GM21367 (cell line): ENCODE data around the gene TRMT10C.
"Not testable (repeated sequence)": the region's sequence is repeated elsewhere in the genome, so short reads cannot be mapped to it uniquely, and the experiment has no call there.

Source experiments
- ATAC-seq: cut with Tn5 transposase; IDR thresholded peaks from one replicate; pipeline ENCODE4 v1.9.1; 2021; ENCODE audit not compliant: unreplicated experiment

The TRMT10C gene

DNA sequence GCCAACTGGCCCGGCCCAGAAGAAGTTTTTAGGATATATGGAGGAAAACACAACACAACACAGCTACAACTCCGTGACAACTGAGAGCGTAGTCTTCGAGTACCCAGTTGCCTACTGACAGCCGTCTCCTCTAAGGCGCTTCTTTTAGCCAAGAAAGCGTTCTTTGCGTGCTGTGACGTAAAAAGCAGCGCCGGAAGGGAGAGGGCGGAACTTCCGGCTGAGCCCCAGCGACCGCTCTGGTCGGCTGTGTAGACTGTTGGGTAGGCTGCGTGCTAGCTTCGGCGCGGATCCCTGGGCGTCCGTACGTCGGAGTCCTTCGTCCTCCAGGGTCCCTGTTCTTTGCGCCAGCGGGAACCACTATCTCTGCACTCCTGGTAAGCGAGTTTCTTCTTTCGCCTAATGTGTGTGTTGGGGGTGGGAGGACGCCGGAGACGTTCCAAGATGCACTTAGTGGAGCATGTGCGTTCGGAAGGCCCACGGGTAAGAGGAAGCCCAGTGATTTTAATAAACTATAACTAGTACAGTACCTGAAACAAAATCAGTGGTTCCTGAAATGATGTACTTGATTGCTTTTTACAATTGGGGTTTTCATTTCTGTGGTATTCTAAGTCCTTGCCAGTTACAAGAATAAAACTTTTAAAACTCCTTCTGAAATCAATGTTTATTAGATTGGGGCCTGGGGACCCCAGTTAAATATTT, at the start of gene TRMT10C:
Gene TRMT10C (plus strand): TSS at position 239 of the 699 bp plus-strand sequence. CDS start 2,914 bp downstream, outside the sequence.
- ATAC-seq, result peak; percentile 100

DNA sequence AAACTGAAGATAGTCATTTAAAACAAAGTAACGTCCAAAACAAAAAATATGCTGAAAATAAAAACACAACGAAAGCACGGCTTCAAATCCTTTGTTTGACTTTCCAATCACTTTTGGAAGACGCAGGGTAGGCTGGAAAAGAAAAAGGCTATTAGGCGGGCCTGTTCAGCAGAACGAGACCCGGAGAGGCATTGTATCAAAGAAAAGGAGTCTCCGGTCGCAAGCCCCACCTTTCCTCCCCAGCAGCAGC, 49.3 kb upstream of the TRMT10C start:
- peak; percentile 33 for ATAC-seq

DNA sequence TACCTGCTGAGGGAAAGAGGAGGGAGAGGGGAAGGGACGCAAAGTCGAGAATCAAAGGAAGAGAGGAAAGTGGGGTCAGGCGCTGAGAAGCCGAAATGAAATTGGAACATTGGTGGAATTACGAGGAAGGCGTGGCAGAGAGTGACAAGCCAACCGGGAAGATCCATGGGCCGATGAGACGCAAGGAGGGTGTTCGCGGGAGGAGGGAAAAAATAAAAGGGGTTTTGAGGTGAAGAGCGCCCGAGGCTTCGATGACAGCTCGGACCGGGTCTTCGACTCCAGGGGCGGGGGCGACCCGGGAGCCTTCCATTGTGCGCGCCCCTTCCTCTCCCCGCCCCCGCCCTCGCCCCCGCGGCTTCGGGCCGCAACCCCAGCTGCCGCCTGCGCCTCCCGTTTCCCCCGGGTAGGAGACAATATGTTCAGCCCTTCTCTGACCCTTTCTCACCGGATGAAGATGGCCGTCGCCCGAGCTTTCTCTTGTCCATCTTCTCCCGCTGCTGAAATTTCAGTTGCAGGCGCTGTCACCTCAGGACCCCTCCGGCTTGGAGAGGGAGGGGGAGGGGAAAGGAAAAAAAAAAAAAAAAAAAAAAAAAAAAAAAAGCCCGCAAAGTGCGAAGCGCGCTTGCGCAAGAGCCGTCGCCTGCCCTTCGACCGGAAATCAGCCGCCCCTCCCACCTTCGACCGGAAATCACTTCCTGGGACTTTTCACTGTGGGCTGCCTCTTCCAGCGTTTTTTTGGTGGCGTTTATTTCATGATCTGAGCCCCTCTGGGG, 48.8 kb upstream of the TRMT10C start, which contains the start of gene SENP7:
Gene SENP7 (minus strand): TSS at position 567 of the 773 bp plus-strand sequence. CDS start 82 bp downstream, at position 485.
- peak; percentile 46 for ATAC-seq

GRCh38 chr3:101513419-101513986, 48.2 kb upstream of the TRMT10C start:
- peak; percentile 31 for ATAC-seq

- peak; percentile 97 for ATAC-seq
Measured at GRCh38 chr3:101518421-101518871, 43.2 kb upstream of the TRMT10C start.

- no peak for ATAC-seq
Measured at GRCh38 chr3:101519685-101520365, 41.8 kb upstream of the TRMT10C start.

DNA sequence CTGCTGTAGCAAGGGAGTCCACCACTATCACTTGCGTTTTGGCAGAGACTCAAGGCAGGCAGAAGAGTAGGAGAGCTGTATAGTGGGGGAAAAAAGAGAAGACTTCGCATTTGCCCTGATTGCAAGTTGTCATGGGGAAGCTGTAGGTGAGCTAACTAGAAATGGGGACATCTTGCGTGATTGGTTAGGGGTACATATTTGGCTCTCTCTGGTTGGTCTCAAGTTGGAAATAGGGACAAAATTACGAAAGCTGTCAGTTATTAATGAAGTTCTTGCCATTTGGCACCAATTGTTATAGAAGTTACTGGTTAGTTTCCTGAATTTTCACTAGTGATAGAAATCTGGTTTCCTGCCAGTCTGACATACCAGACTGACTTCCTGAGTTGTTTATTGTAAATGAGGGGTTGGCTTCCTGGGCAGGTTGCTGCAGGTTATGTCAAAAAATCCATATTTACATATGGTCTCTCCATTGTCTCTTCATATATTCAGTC, 40.4 kb upstream of the TRMT10C start:
- no peak for ATAC-seq

DNA sequence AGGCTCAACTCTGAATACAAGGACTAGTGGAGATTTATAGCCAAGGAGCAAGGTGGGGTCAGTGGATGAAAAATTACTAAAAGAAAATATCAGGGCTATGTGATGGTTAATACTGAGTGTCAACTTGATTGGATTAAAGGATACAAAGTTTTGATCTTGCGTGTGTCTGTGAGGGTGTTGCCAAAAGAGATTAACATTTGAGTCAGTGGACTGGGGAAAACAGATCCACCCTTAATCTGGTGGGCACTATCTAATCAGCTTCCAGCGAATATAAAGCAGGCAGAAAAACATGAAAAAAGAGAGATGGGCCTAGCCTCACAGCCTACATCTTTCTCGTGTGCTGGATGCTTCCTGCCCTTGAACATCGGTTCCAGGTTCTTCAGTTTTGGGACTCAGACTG, 34.2 kb upstream of the TRMT10C start:
- ATAC-seq, result no peak

- no peak for ATAC-seq
Measured at GRCh38 chr3:101527906-101528305, 33.8 kb upstream of the TRMT10C start.

DNA sequence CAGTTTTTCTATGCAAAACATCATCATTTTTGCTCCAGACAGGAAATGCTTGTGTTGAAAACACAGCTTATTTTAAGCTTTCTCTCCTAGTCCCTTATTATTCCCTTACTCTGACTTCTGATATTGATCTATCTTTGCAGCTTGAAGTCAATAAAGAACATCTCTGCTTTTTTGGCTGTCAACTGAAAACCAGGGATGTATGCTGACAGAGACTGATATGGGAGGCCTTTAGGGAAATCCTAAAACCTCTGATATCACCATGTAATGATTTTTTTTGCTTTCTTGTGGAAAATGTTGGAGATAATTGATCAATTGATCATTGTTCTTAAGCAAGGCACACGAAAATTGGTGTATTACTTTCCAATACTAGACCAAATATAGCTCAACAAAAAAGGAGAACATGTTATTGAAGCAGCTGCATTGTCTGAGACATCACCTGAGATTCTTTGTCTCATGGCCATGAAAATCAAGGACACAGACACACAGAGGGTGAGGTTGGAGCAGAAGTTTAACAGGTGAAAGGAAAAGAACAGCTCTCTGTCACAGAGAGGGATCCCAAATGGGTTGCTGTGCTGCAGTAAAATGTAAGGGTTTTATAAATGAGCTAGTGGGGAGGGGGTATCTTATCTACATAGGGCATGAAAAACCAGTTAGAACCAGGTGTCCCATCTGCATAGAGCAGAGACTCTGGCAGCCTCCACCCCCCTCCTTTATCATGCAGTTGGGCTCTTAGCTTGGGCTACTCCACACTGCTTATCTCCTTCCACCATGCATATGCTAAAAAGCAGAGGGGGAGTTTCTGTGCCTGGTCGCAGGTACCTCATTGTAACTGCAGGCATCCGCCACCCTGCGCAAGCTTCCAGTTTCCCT, 31.6 kb upstream of the TRMT10C start:
- ATAC-seq, result no peak

DNA sequence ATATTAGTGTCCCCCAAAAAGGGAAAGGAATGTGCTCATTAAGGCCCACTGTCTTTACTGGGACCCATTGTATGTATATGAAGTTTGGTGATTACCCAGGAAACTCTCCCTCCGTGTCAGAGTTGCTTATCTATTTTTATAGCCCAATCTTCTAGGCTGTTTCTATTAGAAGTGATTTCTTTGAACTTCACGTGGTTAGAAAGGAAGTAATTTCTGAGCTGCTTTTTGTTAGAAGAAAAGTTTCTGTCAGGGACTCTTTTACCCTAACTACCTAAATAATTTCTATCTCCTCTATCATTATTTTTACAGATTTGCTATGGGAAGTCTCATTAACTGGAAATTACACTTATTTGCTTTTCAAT, 31.0 kb upstream of the TRMT10C start:
- no peak for ATAC-seq

DNA sequence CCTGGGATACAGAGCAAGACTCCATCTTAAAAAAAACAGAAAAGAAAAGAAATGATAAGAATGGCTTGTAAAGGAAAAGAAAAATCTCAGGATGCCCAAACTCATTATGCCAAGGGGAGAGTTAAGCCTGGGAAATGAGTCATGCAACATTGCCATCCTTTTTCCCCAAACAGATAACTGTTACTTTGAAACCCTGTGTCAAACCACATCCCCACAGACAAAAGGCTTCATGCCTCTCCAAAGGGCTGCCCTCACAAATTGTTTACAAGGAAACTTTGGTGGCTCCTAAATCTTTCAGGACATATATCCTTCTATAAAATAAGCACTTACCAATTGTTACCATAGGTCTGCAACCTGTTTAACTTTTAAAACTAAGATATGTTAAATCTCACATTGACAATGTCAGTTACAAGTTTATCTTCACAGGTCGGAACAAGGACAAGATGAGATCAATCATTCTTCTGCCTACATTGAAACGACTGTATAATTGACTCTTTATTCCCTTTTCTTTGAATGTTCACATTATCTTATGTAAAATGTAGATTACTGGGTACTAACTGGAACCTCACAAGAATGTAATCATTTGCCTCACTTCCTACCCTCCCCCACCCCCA, 30.1 kb upstream of the TRMT10C start:
- no peak for ATAC-seq

- ATAC-seq, result no peak
Measured at GRCh38 chr3:101532783-101533602, 28.7 kb upstream of the TRMT10C start.

GRCh38 chr3:101533603-101533968, 28.1 kb upstream of the TRMT10C start:
- ATAC-seq, result no peak

GRCh38 chr3:101535221-101535620, 26.4 kb upstream of the TRMT10C start:
- no peak for ATAC-seq

- no peak for ATAC-seq
Measured at GRCh38 chr3:101536266-101536665, 25.4 kb upstream of the TRMT10C start.

GRCh38 chr3:101536955-101537354, 24.7 kb upstream of the TRMT10C start:
- ATAC-seq, result not testable (repeated sequence)

DNA sequence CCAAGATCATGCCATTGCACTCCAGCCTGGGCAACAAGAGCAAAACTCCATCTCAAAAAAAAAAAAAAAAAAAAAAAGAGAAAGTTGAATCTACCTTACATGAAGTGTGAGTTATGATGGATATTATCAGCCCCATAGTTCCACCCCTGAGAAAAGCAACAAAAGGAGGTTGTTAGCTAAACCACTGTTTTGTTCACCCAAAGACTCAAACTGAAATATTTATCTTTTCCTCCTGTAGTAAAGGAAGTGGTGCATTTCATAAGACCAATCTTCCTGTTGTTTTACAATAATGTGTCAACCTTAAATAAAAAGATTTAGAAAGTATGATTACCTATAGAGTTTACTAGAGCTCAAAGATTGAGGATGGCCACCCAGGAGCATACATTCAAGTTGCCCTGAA, 18.7 kb upstream of the TRMT10C start:
- no peak for ATAC-seq

DNA sequence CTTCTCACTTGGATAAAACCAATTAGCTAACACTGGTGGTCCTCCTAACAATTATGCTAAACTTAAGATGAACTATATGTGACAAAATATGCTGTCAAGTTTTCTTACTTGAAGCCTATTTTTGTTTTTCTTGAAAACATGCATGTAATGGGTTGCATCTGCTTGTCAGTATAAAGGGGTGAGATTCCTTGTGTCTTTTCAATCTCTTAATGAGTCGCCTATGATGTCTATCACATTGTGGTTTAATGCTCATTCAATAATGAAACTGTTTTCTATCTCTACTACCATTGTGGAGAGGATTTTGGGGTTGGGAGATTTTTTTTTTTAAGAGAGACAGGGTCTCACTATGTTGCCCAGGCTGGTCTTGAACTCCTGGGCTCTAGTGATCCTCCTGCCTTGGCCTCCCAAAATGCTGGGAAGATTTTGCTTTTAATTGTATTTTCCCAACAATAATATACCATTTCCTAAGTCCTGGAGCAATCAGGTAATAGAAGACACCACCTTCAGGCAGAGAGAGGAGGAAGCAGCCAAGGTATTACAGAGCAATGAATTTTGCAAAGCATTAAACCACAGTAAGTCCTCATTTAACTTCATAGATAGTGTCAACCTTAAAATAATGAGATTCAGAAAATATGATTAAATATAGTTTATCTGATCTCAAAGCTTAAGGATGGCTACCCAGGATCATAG, 17.4 kb upstream of the TRMT10C start:
- ATAC-seq, result no peak
